AG10803 (cell line): ENCODE measurements around the gene ACTG2.
"Not testable (repeated sequence)": the region's sequence is repeated elsewhere in the genome, so short reads cannot be mapped to it uniquely, and the experiment has no call there.

Source experiments
- DNase-seq: peaks from one replicate; pipeline ENCODE4 v3.0.0; 2010; ENCODE audit warnings: low read depth
- H3K4me3 ChIP-seq: 2 replicates; pipeline ENCODE4 v1.5.1; 2011; ENCODE audit warnings: mild to moderate bottlenecking, low read length, control low read depth
- TF ChIP-seq, protein P1 (sequence below): conservative IDR thresholded peaks from 2 replicates; pipeline ENCODE4 v1.5.1; 2011; ENCODE audit warnings: mild to moderate bottlenecking, low read length, control low read depth, inconsistent platforms

The ACTG2 gene

DNA sequence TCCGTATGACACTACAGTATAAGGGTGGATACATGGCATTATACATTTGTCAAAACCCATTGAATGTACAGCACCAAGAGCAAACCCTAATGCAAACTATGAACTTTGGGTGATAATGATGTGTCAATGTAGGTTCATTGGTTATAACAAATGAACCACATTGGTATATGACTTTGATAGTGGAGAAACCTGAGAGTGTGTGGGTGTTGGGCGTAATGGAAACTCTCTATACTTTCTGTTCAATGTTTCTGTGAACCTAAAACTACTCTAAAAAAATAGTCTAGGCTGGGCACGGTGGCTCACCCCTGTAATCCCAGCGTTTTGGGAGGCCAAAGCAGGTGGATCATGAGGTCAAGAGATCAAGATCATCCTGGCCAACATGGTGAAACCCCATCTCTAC is 6.5 kb upstream of the ACTG2 start:
- no peak overlapping the region for H3K4me3 ChIP-seq
- TF ChIP-seq, protein P1, sequence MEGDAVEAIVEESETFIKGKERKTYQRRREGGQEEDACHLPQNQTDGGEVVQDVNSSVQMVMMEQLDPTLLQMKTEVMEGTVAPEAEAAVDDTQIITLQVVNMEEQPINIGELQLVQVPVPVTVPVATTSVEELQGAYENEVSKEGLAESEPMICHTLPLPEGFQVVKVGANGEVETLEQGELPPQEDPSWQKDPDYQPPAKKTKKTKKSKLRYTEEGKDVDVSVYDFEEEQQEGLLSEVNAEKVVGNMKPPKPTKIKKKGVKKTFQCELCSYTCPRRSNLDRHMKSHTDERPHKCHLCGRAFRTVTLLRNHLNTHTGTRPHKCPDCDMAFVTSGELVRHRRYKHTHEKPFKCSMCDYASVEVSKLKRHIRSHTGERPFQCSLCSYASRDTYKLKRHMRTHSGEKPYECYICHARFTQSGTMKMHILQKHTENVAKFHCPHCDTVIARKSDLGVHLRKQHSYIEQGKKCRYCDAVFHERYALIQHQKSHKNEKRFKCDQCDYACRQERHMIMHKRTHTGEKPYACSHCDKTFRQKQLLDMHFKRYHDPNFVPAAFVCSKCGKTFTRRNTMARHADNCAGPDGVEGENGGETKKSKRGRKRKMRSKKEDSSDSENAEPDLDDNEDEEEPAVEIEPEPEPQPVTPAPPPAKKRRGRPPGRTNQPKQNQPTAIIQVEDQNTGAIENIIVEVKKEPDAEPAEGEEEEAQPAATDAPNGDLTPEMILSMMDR = no peak
- DNase-seq = no peak

DNA sequence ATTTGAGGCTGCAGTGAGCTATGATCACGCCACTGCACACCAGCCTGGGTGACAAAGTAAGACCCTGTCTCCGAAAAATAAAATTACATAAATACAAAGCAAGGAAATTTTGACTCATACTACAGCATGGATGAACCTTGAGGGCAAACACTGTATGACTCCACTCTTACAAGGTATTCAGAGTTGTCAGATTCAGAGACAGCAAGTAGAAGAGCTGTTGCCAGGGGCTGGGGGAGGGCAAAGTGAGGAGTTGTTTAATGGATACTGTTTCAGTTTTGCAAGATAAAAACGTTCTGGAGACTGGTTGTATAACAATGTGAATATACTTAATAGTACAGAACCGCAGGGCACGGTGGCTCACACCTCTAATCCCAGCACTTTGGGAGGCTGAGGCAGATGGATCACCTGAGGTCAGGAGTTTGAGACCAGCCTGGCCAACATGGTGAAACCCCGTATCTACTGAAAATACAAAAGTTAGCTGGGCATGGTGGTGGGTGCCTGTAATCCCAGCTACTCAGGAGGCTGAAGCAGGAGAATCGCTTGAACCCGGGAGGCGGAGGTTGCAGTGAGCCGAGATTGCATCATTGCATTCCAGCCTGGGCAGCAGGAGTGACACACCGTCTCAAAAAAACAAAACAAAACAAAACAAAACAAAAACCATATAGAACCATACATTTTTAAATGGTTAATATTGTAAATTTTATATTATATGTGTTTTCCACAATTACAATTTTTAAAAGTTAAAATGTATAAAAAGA is 5.0 kb upstream of the ACTG2 start:
- not testable (repeated sequence) for H3K4me3 ChIP-seq, DNase-seq

DNA sequence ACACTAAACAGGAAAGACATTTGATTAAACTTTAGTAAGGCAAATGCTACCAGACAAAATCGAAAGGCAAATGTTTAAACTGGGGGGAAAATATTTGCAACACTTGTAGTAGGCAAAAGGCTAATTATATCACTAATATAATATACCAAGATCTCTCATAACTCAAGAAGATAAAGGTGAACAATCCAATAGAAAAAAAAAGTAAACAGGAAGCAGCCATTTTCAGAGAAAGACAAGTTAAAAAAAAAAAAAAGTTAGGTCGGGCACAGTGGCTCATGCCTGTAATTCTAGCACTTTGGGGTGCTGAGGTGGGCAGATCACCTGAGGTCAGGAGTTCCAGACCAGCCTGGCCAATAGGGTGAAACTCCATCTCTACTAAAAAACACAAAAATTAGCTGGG is 4.4 kb upstream of the ACTG2 start:
- H3K4me3 ChIP-seq = no peak overlapping the region
- DNase-seq = no peak
- TF ChIP-seq, protein P1 = no peak

DNA sequence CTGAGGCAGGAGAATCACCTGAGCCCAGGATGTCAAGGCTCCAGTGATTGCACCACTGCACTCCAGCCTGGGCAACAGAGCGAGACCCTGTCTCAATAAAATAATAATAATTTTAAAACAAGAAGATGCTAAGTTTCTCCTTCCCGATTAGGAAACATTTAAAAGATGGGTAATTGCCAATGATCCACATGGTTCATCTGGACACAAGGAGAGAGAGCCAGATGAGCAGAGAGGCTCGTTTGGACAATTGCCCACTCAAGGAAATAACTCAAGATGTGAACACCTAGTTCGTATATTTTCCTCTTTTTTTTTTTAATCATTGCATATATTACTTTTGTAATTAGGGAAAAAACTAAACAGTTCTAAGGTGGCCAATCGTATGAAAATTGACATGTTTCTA is 3.6 kb upstream of the ACTG2 start:
- peak; percentile 24 for DNase-seq
- TF ChIP-seq, protein P1 = no peak
- H3K4me3 ChIP-seq = no peak overlapping the region

DNA sequence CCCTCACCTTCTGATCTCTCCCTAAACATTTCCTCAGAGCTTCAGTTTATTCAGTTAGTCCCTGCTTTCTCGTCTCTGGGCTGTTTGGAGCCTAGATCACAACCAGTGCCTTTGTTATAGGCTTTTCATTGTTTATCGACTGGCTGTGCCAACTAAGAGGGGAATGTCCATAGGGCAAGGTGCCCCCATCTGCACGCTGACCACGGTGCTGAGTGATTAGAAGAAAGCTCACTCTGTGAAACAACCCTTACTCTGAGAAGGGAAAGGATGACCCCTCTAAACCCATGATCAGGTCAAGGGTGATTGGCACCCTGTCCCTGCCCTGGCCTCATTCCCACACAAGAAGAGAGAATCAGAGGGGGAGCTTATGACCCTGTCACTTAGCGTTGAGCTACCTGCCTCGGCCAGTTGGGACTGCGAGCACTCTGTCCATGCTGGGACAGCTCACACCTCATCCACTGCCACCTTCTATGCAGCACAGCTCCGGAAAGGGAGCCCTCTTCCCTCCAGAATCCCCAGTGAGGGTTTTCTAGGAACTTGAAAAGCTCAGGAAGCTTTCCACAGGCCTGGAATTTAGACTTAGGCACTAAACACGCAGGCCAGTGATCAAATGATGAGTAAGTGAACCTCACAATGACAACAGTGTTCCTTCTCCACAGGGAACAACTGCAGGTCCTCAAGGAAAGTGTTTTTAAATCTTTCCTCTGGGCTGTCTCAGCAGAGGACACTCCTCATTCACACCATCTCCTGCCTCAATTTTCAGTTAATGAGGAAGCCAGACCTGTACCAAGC is 2.3 kb upstream of the ACTG2 start:
- no peak overlapping the region for H3K4me3 ChIP-seq
- DNase-seq = peak; percentile 5
- TF ChIP-seq, protein P1 = no peak

DNA sequence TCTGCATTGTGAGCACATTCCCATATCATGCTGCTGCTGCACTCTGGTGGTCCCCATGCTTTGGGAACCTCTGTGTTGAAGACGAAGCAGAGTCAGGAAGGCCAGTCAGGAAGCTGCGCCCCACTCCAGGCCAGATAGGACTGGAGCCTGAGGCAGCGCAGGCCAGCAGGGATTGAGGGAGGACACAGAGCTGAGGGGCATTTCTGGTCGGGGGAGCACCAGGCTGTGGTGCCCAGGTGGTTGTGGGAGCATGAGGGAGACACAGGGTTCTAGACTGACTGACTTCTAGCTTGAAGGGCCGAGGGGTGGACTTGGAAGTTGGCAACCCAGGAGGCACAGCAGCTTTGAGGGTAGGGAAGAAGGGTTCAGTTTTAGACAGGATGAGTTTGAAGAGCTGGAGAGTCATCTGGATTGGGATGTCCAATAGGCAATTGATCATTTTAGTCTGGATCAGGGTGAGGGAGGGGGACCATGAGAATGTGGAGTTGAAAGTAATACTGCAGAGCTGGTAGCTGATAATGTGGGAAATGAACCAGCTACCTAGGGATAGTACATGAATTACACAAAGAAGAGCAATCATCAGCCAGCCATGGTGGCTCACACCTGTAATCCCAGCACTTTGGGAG is 1.4 kb upstream of the ACTG2 start:
- DNase-seq = no peak
- TF ChIP-seq, protein P1 = no peak
- no peak overlapping the region for H3K4me3 ChIP-seq

DNA sequence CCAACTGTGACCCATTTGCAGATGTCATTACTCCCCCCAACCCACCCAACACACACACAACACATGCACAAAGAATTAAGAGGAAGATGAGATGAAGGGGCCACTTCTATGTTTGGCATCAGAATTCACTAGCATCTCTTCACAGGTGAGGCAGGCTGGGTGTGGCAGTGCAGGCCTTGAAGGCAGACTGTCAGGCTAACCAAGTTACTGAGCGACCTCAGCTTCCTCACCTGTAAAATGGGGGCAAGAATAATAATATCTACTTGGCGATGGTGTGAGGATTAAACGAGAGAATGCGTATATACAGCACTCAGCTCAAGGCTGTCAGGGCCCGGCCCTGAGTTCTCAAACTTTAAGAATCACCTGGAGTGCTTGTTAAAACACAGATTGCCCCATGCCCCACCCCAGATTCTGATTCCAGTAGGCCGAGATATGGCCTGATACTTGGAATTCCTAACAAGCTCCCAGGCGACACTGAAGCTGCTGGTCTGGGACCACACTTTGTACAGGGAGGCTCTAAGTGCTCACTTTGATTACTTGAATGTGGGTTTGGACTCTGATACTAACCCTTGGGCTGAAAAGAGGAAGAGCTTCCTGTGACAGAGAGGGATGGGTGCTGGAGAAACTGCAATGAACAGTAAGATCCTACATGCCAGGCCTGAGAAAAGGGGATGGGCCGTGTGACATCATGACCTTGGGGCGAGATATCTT is 1.1 kb downstream of the ACTG2 start:
- DNase-seq = no peak
- H3K4me3 ChIP-seq = no peak overlapping the region
- TF ChIP-seq, protein P1 = no peak
